ENCODE data around the gene CHCHD5. TPM values are rescaled to one million over a fixed set of nuclear protein-coding genes. Genes with fewer than 3 reads are reported as not detected.

The CHCHD5 gene
- total RNA-seq, 1 donor from 2014 or later: 12.9 TPM

DNA sequence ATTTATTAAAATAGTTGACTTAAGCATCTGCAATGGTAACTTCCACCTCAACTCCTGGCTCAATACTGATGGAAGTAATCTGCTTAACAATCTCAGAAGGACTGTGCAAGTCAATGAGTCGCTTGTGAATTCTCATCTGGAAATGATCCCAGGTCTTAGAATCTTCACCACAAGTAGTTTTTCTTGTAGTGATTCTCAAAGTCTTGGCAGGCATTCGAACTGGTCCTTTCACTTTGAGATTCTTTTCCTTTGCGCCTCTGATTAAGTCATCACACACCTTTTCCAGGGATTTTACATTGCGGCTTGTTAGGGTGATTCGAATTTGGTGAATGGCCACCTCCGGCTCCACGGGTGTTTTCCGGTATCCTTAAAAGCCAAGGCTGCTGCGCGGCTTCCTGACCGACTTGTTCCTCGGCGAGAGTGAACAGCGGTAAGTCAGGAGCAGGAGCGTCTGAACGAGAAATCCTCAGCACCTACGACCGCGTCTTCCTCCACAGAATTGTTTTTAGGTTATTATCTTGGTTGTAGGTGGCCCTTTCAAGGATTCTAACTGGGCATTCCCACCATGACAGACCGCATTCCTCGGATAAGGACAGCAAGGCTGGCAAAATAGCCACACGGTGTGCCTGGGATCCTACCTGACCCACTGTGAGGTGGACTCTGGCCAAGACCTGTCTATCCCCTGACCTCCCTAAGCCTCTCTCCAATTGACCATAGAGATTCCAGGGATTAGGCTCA, 37.5 kb downstream of the CHCHD5 start:
- H3K4me3 Mint-ChIP-seq: no peak overlapping the region
- TF ChIP-seq, protein P1, sequence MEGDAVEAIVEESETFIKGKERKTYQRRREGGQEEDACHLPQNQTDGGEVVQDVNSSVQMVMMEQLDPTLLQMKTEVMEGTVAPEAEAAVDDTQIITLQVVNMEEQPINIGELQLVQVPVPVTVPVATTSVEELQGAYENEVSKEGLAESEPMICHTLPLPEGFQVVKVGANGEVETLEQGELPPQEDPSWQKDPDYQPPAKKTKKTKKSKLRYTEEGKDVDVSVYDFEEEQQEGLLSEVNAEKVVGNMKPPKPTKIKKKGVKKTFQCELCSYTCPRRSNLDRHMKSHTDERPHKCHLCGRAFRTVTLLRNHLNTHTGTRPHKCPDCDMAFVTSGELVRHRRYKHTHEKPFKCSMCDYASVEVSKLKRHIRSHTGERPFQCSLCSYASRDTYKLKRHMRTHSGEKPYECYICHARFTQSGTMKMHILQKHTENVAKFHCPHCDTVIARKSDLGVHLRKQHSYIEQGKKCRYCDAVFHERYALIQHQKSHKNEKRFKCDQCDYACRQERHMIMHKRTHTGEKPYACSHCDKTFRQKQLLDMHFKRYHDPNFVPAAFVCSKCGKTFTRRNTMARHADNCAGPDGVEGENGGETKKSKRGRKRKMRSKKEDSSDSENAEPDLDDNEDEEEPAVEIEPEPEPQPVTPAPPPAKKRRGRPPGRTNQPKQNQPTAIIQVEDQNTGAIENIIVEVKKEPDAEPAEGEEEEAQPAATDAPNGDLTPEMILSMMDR (IDR thresholded peaks at IDR 0.05): no peak
- TF ChIP-seq EZH2 (IDR thresholded peaks at IDR 0.05): no peak
- no peak for TF ChIP-seq EZH2phosphoT487 (IDR thresholded peaks at IDR 0.05)
- no peaks in the 10 kb centered on the region for H3K79me2 ChIP-seq (ENCODE audit: low read depth)
- H3K9ac ChIP-seq: no peak overlapping the region
- H3K4me1 Mint-ChIP-seq: no peaks in the 10 kb centered on the region
- no peaks in the 10 kb centered on the region for H4K20me1 ChIP-seq (ENCODE audit: low read depth)
- no peak overlapping the region for H3K4me3 ChIP-seq
- no peaks in the 10 kb centered on the region for H3F3A ChIP-seq (ENCODE audit: low read depth)
- no peaks in the 10 kb centered on the region for H3K9me3 ChIP-seq (ENCODE audit: low read depth)
- H3K9me3 Mint-ChIP-seq: no peaks in the 10 kb centered on the region
- H2AFZ ChIP-seq (replicated peaks): no peak overlapping the region
- peak; percentile 12 for DNase-seq (ENCODE audit: low spot score)
- H3K36me3 Mint-ChIP-seq: no peaks in the 10 kb centered on the region
- no peaks in the 10 kb centered on the region for H3K4me1 ChIP-seq
- no peak overlapping the region for H3K27ac ChIP-seq
- H3K27ac Mint-ChIP-seq: no peak overlapping the region
- peaks cover 6% of the 10 kb centered on the region for H3K27me3 Mint-ChIP-seq (ENCODE audit: insufficient read depth, low read depth)
- no peaks in the 10 kb centered on the region for H3K36me3 ChIP-seq
- H3K4me2 ChIP-seq: peak overlapping the region; percentile 31
- H3K27me3 ChIP-seq: no peaks in the 10 kb centered on the region

DNA sequence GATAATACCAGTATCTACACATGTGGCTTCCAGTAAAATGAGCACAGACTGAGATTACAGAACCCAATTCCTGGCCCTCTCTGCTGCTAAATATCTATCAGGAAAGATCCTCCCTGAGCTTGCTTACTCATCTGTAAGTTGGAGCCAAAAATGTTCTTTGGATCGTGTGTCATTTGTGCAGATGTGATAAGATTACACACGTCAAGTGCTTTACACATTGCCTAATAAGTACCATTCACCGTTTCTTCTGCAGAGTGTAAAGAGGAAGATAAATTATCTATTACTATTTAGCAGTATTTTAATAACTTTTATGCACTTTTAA, 38.1 kb downstream of the CHCHD5 start:
- Histone ChIP-seq H3K36me3 (no peaks in the 10 kb centered on the region), H3K79me2 (ENCODE audit: low read depth) (no peaks in the 10 kb centered on the region), H3K4me3 (no peak overlapping the region), H3F3A (ENCODE audit: low read depth) (no peaks in the 10 kb centered on the region), H3K27me3 (no peaks in the 10 kb centered on the region), H3K4me1 (no peaks in the 10 kb centered on the region), H4K20me1 (ENCODE audit: low read depth) (no peaks in the 10 kb centered on the region), H3K4me2 (peak overlapping the region; percentile 31), H2AFZ (replicated peaks) (no peak overlapping the region), H3K9ac (no peak overlapping the region), H3K27ac (no peak overlapping the region), H3K9me3 (ENCODE audit: low read depth) (no peaks in the 10 kb centered on the region)
- Mint-ChIP-seq H3K4me1 (no peaks in the 10 kb centered on the region), H3K9me3 (no peaks in the 10 kb centered on the region), H3K27me3 (ENCODE audit: insufficient read depth, low read depth) (peaks cover 6% of the 10 kb centered on the region), H3K36me3 (no peaks in the 10 kb centered on the region), H3K27ac (no peak overlapping the region), H3K4me3 (no peak overlapping the region)
- no peak for DNase-seq (ENCODE audit: low spot score)
- TF ChIP-seq EZH2 (IDR thresholded peaks at IDR 0.05): no peak
- TF ChIP-seq, protein P1 (IDR thresholded peaks at IDR 0.05): no peak
- TF ChIP-seq EZH2phosphoT487 (IDR thresholded peaks at IDR 0.05): no peak

DNA sequence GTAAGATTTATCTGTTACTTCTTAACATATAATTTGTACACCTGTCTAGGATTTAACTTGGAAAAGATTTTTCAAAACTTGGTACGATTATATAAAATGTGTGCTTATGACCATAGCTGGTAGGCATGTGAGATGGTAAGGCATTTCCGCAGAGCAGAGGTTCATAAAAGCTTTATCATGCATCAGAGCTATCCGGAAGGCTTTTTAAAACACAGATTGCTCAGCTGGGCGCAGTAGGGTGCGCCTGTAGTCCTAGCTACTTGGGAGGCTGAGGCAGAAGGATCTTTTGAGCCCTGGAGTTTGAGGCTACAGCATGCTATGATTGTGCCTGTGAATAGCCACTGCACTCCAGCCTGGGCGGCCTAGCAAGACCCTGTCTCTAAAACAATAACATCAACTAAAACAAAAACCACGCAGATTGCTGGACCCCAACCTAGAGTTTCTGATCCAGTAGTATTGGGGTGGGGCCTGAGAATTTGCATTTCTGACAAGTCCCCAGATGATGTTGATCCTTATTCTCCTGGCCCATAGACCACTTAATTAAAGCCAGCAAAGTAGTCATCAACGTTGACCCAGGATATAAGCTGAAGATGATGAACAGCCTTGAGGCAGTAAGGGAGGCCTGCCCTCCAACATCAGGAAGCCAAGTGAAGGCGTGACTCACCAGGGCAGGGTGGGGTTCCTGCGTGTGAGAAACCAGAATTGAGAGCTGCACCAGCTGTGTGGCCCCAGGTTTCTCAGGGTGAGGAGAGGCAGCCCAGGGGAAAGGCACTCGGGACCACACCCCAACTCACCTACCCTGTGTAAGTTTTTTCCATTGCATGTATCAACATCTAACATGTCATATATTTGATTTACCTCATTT, 39.7 kb downstream of the CHCHD5 start:
- no peak for DNase-seq (ENCODE audit: low spot score)
- H3K4me1 ChIP-seq: no peaks in the 10 kb centered on the region
- no peaks in the 10 kb centered on the region for H3K9me3 ChIP-seq (ENCODE audit: low read depth)
- TF ChIP-seq, protein P1 (IDR thresholded peaks at IDR 0.05): no peak
- TF ChIP-seq EZH2 (IDR thresholded peaks at IDR 0.05) (no peak), EZH2phosphoT487 (IDR thresholded peaks at IDR 0.05) (no peak)
- H3K36me3 Mint-ChIP-seq: no peaks in the 10 kb centered on the region
- no peaks in the 10 kb centered on the region for H3K36me3 ChIP-seq
- H3K4me2 ChIP-seq: no peak overlapping the region
- no peak overlapping the region for H3K9ac ChIP-seq
- no peaks in the 10 kb centered on the region for H4K20me1 ChIP-seq (ENCODE audit: low read depth)
- peaks cover 4% of the 10 kb centered on the region for H3K4me1 Mint-ChIP-seq
- H3K27me3 Mint-ChIP-seq (ENCODE audit: insufficient read depth, low read depth): peaks cover 3% of the 10 kb centered on the region
- no peaks in the 10 kb centered on the region for H3K27me3 ChIP-seq
- H2AFZ ChIP-seq (replicated peaks): no peak overlapping the region
- H3K27ac ChIP-seq: no peak overlapping the region
- no peak overlapping the region for H3K4me3 ChIP-seq
- H3K9me3 Mint-ChIP-seq: no peaks in the 10 kb centered on the region
- no peak overlapping the region for H3K27ac Mint-ChIP-seq
- no peak overlapping the region for H3K4me3 Mint-ChIP-seq
- no peaks in the 10 kb centered on the region for H3K79me2 ChIP-seq (ENCODE audit: low read depth)
- no peaks in the 10 kb centered on the region for H3F3A ChIP-seq (ENCODE audit: low read depth)
